Astrocyte (in vitro differentiated cells and primary cell): ENCODE results near the gene SAMSN1. TPM values are rescaled to one million over a fixed set of nuclear protein-coding genes. Genes with fewer than 3 reads are reported as not detected.

Experiments used
- DNase-seq: peaks from one replicate; pipeline ENCODE4 v3.0.0-alpha.2; 2010; ENCODE audit warnings: low read depth
- FAIRE-seq: peaks from 2 replicates; lab custom pipeline; 2011; peaks lifted over from hg19 to GRCh38; lab: Jason Lieb, UNC
- H2AFZ ChIP-seq: 2 replicates; pipeline ENCODE4 v1.6.0; 2012; ENCODE audit warnings: low read depth, low read length, inconsistent platforms
- H3K27ac ChIP-seq: 2 replicates; pipeline ENCODE4 v1.5.1; 2011; ENCODE audit warnings: low read depth, low read length, inconsistent platforms
- H3K27me3 ChIP-seq: 2 replicates; pipeline ENCODE4 v1.6.0; 2011; ENCODE audit warnings: low read length, inconsistent platforms; ENCODE audit not compliant: insufficient read depth
- H3K36me3 ChIP-seq: 2 replicates; pipeline ENCODE4 v1.5.1; 2011; ENCODE audit warnings: low read length, inconsistent platforms; ENCODE audit not compliant: insufficient read depth
- H3K4me1 ChIP-seq: 2 replicates; pipeline ENCODE4 v1.5.1; 2011; ENCODE audit warnings: low read length, inconsistent platforms; ENCODE audit not compliant: insufficient read depth
- H3K4me2 ChIP-seq: 2 replicates; pipeline ENCODE4 v1.6.0; 2012; ENCODE audit warnings: low read length, inconsistent platforms
- H3K4me3 ChIP-seq: 2 replicates; pipeline ENCODE4 v1.5.1; 2011; ENCODE audit warnings: low read depth, mild to moderate bottlenecking, low read length, inconsistent platforms; ENCODE audit not compliant: insufficient read depth
- H3K79me2 ChIP-seq: 2 replicates; pipeline ENCODE4 v1.6.0; 2012; ENCODE audit warnings: mild to moderate bottlenecking, low read length, inconsistent platforms; ENCODE audit not compliant: insufficient read depth
- H3K9ac ChIP-seq: 2 replicates; pipeline ENCODE4 v1.6.0; 2012; ENCODE audit warnings: mild to moderate bottlenecking, low read length, inconsistent platforms
- H3K9me3 ChIP-seq: 2 replicates; pipeline ENCODE4 v1.5.1; 2012; ENCODE audit warnings: low read depth, mild to moderate bottlenecking, low read length, inconsistent platforms; ENCODE audit not compliant: insufficient read depth
- H4K20me1 ChIP-seq: 2 replicates; pipeline ENCODE4 v1.6.0; 2012; ENCODE audit warnings: low read length, inconsistent platforms; ENCODE audit not compliant: insufficient read depth
- H3K27ac Mint-ChIP-seq: one replicate; pipeline ENCODE4 v1.8.0; 2021; ENCODE audit warnings: mild to moderate bottlenecking, mixed read lengths; ENCODE audit not compliant: unreplicated experiment
- H3K27me3 Mint-ChIP-seq: one replicate; pipeline ENCODE4 v1.8.0; 2021; ENCODE audit warnings: low read depth, mixed read lengths; ENCODE audit not compliant: unreplicated experiment
- H3K36me3 Mint-ChIP-seq: one replicate; pipeline ENCODE4 v1.8.0; 2021; ENCODE audit warnings: low read depth, mixed read lengths; ENCODE audit not compliant: unreplicated experiment
- H3K4me1 Mint-ChIP-seq: one replicate; pipeline ENCODE4 v1.8.0; 2021; ENCODE audit warnings: low read depth, mixed read lengths; ENCODE audit not compliant: unreplicated experiment
- H3K4me3 Mint-ChIP-seq: one replicate; pipeline ENCODE4 v1.8.0; 2021; ENCODE audit warnings: mild to moderate bottlenecking, moderate library complexity, mixed read lengths; ENCODE audit not compliant: unreplicated experiment
- H3K9me3 Mint-ChIP-seq: one replicate; pipeline ENCODE4 v1.8.0; 2021; ENCODE audit warnings: mild to moderate bottlenecking, mixed read lengths; ENCODE audit not compliant: unreplicated experiment
- CTCF ChIP-seq: IDR thresholded peaks from 2 replicates; pipeline ENCODE4 v1.5.1; 2011; ENCODE audit warnings: low read depth, mild to moderate bottlenecking, inconsistent platforms, low read length, moderate library complexity; ENCODE audit not compliant: insufficient read depth
- EZH2 ChIP-seq: IDR thresholded peaks from 2 replicates; pipeline ENCODE4 v1.6.1; 2012; ENCODE audit warnings: mild to moderate bottlenecking, low read length, inconsistent platforms; ENCODE audit not compliant: insufficient read depth
- total RNA-seq: library from RNA; stranded (reverse); gene quantifications from 2 replicates; pipeline ENCODE4 v1.2.1, GENCODE V29; 2021

Gene SAMSN1
- total RNA-seq, 1 donor from 2014 or later = 0.09 TPM

DNA sequence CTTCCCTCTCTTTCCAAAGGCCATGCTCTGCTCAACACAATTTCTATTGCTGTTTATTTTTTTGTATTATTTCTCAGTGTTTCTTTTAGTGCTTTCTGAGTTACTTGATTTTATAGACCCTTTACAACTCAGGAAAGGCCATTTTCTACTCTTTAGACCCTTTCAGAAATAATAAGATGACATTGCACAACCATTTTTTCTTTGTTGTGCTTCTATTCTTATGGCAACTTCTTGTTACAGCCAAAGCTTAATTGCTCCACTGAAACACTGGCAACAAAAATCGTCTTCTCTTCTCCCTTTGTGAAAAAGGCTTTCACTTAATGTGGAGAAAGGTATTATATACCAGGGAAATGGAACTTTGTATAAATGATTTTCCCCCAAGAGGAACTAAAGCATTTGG is 39.0 kb upstream of the SAMSN1 start:
- no peak overlapping the region for H3K4me2 ChIP-seq
- no peak overlapping the region for H3K9ac ChIP-seq
- H2AFZ ChIP-seq = no peak overlapping the region
- Mint-ChIP-seq H3K27me3 (no peaks in the 10 kb centered on the region), H3K4me3 (no peak overlapping the region), H3K27ac (no peak overlapping the region), H3K36me3 (no peaks in the 10 kb centered on the region), H3K4me1 (no peaks in the 10 kb centered on the region), H3K9me3 (no peaks in the 10 kb centered on the region)
- DNase-seq (no peak), FAIRE-seq (no peak)
- H3K9me3 ChIP-seq = no peaks in the 10 kb centered on the region
- H3K4me1 ChIP-seq = no peaks in the 10 kb centered on the region
- no peaks in the 10 kb centered on the region for H3K36me3 ChIP-seq
- H3K4me3 ChIP-seq = no peak overlapping the region
- H3K79me2 ChIP-seq = no peaks in the 10 kb centered on the region
- H3K27me3 ChIP-seq = no peaks in the 10 kb centered on the region
- no peak overlapping the region for H3K27ac ChIP-seq
- no peaks in the 10 kb centered on the region for H4K20me1 ChIP-seq
- TF ChIP-seq CTCF = no peak
- TF ChIP-seq EZH2 = no peak

DNA sequence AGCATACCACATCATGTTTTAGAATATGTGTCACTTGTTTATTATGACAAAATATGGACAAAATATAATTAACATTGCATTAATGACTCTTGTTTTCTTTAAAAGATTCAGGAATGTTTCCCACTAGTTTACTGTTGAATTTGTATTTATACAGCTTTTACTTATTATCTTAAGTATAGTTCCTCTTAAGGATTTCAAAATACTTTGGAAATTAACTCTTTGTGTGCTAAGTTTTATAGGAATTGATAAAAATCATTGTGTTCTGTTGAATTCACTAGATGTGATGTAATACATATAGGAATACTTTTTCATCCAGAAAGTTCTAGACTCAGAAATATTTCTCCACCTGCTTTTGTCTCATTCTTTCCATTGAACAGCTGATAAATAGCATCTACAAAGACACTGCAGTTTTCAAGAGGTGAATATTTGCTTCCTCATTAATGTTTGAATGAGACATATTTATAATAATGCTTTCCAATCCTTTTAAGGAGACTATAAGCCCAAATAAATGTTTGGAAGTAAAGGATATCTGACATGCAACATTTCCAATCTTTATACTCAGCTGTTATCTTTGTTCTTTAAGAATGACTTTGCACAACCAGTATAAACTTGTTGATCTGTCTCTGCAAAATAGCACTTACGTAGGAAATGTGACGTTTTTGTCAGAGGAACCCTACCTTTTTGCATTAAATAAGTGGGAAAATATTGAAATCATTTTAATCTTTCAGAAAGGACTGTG is 38.4 kb upstream of the SAMSN1 start:
- no peak for FAIRE-seq

More for the DNA sequence above, 38.4 kb upstream of the SAMSN1 start:
- Mint-ChIP-seq H3K27me3 (no peaks in the 10 kb centered on the region), H3K9me3 (no peaks in the 10 kb centered on the region), H3K4me1 (no peaks in the 10 kb centered on the region), H3K4me3 (no peak overlapping the region), H3K36me3 (no peaks in the 10 kb centered on the region), H3K27ac (no peak overlapping the region)
- H3K27me3 ChIP-seq = no peaks in the 10 kb centered on the region
- H3K9me3 ChIP-seq = no peaks in the 10 kb centered on the region
- H3K79me2 ChIP-seq = no peaks in the 10 kb centered on the region
- TF ChIP-seq EZH2 (no peak), CTCF (no peak)
- H3K36me3 ChIP-seq = no peaks in the 10 kb centered on the region
- H4K20me1 ChIP-seq = no peaks in the 10 kb centered on the region
- H3K4me3 ChIP-seq = no peak overlapping the region
- no peaks in the 10 kb centered on the region for H3K4me1 ChIP-seq
- H3K27ac ChIP-seq = no peak overlapping the region
- no peak overlapping the region for H3K4me2 ChIP-seq
- no peak overlapping the region for H2AFZ ChIP-seq
- no peak overlapping the region for H3K9ac ChIP-seq
- no peak for DNase-seq
